Measurements from ENCODE around the gene ZGLP1. TPM values are rescaled to one million over a fixed set of nuclear protein-coding genes. Genes with fewer than 3 reads are reported as not detected.

ZGLP1 gene
- total and polyA plus RNA-seq, 2 of the 13 experiments (the other 11 are each of a cell fraction or from before 2014, with no cell fraction given), result 2.4 to 3.0 TPM

DNA sequence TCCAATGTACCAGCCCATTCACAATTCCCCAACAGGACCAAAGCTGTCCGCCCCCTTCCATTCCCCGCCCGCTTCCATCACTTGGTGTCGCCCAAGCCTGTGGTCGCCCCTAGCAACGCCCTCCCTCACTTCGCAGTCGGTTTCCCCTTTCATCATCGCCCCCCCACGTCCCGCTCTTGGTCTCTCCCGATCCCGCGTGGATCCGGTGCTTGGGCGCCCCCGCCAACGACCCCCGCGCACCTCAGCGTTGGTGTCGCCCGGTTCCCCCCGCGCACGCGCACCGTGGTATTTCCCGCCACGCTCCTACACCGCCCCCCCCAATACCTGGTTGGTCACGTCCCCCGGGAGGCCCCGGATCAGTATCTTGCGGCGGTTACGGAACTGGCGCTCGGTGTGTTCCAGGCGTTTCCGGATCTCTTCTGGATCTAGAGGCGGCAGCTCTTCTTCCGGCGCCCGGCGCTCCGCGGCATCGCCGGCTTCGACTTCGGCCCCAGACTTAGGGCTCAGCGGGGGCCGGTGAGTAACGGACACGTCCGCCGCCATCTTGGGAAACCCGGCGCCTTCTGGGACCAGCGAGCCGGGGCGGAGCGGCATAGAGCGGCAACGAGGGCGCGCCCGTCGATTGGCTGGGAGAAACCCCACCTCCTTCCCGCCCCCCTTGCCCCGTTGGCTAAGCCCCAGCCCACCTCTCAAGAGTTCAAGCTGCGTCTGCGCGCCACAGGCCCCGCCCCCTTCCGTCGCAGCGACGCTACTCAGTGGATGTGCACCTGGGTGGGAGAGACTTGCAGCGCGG lies 23.5 kb upstream of the ZGLP1 start, which contains the start of gene RAVER1 (continued):
- TF ChIP-seq, protein P1, sequence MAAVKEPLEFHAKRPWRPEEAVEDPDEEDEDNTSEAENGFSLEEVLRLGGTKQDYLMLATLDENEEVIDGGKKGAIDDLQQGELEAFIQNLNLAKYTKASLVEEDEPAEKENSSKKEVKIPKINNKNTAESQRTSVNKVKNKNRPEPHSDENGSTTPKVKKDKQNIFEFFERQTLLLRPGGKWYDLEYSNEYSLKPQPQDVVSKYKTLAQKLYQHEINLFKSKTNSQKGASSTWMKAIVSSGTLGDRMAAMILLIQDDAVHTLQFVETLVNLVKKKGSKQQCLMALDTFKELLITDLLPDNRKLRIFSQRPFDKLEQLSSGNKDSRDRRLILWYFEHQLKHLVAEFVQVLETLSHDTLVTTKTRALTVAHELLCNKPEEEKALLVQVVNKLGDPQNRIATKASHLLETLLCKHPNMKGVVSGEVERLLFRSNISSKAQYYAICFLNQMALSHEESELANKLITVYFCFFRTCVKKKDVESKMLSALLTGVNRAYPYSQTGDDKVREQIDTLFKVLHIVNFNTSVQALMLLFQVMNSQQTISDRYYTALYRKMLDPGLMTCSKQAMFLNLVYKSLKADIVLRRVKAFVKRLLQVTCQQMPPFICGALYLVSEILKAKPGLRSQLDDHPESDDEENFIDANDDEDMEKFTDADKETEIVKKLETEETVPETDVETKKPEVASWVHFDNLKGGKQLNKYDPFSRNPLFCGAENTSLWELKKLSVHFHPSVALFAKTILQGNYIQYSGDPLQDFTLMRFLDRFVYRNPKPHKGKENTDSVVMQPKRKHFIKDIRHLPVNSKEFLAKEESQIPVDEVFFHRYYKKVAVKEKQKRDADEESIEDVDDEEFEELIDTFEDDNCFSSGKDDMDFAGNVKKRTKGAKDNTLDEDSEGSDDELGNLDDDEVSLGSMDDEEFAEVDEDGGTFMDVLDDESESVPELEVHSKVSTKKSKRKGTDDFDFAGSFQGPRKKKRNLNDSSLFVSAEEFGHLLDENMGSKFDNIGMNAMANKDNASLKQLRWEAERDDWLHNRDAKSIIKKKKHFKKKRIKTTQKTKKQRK (IDR thresholded peaks at IDR 0.05; ENCODE audit: low read length), result no peak
- TF ChIP-seq SKI (IDR thresholded peaks at IDR 0.05; ENCODE audit: partially characterized antibody), result no peak
- TF ChIP-seq ZNF33B (CRISPR knock-in tag; IDR thresholded peaks at IDR 0.05), result no peak; the same call in 1 of the 2 replicates
- no peak for TF ChIP-seq ZNF292 (CRISPR knock-in tag; IDR thresholded peaks at IDR 0.05; ENCODE audit: borderline replicate concordance, low read depth)
- no peak; the same call in 1 of the 2 replicates for TF ChIP-seq RNF2 (conservative IDR thresholded peaks at IDR 0.05; ENCODE audit: low read depth)
- peak; percentile 82; the same call in 1 of the 2 replicates for TF ChIP-seq PCBP1 (IDR thresholded peaks at IDR 0.05; ENCODE audit: borderline replicate concordance, low read depth, low read length)
- TF ChIP-seq NKX3-1 (CRISPR knock-in tag; IDR thresholded peaks at IDR 0.05), result no peak
- no peak for TF ChIP-seq SNAI1 (CRISPR knock-in tag; IDR thresholded peaks at IDR 0.05; ENCODE audit: borderline replicate concordance)
- TF ChIP-seq, protein P2, sequence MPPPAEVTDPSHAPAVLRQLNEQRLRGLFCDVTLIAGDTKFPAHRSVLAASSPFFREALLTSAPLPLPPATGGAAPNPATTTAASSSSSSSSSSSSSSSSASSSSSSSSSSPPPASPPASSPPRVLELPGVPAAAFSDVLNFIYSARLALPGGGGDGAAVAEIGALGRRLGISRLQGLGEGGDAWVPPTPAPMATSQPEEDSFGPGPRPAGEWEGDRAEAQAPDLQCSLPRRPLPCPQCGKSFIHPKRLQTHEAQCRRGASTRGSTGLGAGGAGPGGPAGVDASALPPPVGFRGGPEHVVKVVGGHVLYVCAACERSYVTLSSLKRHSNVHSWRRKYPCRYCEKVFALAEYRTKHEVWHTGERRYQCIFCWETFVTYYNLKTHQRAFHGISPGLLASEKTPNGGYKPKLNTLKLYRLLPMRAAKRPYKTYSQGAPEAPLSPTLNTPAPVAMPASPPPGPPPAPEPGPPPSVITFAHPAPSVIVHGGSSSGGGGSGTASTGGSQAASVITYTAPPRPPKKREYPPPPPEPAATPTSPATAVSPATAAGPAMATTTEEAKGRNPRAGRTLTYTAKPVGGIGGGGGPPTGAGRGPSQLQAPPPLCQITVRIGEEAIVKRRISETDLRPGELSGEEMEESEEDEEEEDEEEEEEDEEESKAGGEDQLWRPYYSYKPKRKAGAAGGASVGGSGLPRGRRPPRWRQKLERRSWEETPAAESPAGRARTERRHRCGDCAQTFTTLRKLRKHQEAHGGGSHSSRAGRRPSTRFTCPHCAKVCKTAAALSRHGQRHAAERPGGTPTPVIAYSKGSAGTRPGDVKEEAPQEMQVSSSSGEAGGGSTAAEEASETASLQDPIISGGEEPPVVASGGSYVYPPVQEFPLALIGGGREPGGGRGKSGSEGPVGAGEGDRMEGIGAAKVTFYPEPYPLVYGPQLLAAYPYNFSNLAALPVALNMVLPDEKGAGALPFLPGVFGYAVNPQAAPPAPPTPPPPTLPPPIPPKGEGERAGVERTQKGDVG (CRISPR knock-in tag; IDR thresholded peaks at IDR 0.05; ENCODE audit: borderline replicate concordance), result peak; percentile 45; the same call in 1 of the 2 replicates
- TF ChIP-seq, protein P3, sequence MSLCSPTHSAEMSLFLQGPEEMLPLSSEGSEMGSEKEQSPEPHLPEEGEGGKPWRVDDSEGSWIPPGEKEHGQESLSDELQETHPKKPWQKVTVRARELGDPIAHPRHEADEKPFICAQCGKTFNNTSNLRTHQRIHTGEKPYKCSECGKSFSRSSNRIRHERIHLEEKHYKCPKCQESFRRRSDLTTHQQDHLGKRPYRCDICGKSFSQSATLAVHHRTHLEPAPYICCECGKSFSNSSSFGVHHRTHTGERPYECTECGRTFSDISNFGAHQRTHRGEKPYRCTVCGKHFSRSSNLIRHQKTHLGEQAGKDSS (CRISPR knock-in tag; IDR thresholded peaks at IDR 0.05; ENCODE audit: borderline replicate concordance, low read depth), result 0 out of 2 replicates have a peak, but pooled peaks have one; percentile 39
- peak; percentile 84; the same call in 1 of the 2 replicates for TF ChIP-seq FOXC1 (CRISPR knock-in tag; IDR thresholded peaks at IDR 0.05; ENCODE audit: borderline replicate concordance)
- no peak for TF ChIP-seq FOXP1 (IDR thresholded peaks at IDR 0.05)
- no peak for TF ChIP-seq FOXP1 (CRISPR knock-in tag; IDR thresholded peaks at IDR 0.05)
- TF ChIP-seq MATR3 (CRISPR knock-in tag; IDR thresholded peaks at IDR 0.05), result no peak
- TF ChIP-seq ESRRA (CRISPR knock-in tag; IDR thresholded peaks at IDR 0.05; ENCODE audit: low read depth), result peak; percentile 63; the same call in 1 of the 2 replicates
- TF ChIP-seq, protein P4, sequence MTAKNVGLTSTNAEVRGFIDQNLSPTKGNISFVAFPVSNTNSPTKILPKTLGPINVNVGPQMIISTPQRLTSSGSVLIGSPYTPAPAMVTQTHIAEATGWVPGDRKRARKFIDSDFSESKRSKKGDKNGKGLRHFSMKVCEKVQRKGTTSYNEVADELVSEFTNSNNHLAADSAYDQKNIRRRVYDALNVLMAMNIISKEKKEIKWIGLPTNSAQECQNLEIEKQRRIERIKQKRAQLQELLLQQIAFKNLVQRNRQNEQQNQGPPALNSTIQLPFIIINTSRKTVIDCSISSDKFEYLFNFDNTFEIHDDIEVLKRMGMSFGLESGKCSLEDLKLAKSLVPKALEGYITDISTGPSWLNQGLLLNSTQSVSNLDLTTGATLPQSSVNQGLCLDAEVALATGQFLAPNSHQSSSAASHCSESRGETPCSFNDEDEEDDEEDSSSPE (CRISPR knock-in tag; IDR thresholded peaks at IDR 0.05), result 0 out of 2 replicates have a peak, but pooled peaks have one; percentile 63
- peak; percentile 42 for TF ChIP-seq RAD21 (CRISPR knock-in tag; IDR thresholded peaks at IDR 0.05)
- TF ChIP-seq FOSL1 (CRISPR knock-in tag; IDR thresholded peaks at IDR 0.05; ENCODE audit: borderline replicate concordance), result no peak
- TF ChIP-seq, protein P5, sequence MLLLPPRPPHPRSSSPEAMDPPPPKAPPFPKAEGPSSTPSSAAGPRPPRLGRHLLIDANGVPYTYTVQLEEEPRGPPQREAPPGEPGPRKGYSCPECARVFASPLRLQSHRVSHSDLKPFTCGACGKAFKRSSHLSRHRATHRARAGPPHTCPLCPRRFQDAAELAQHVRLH (CRISPR knock-in tag; IDR thresholded peaks at IDR 0.05; ENCODE audit: borderline replicate concordance, low read depth), result no peak
- TF ChIP-seq MAFG (CRISPR knock-in tag; IDR thresholded peaks at IDR 0.05), result no peak
- no peak for TF ChIP-seq ZNF224 (CRISPR knock-in tag; IDR thresholded peaks at IDR 0.05)

All from HepG2 (cell line).